Activated CD4-positive, alpha-beta T cell treated with anti-CD3 and anti-CD28 coated beads for 4 hours (primary cell): ENCODE results near the gene EEFSEC.

Experiments
- DNase-seq, 2 donors: peaks; one replicate each; pipeline ENCODE4 v3.0.0-alpha.2; 2020

EEFSEC gene

DNA sequence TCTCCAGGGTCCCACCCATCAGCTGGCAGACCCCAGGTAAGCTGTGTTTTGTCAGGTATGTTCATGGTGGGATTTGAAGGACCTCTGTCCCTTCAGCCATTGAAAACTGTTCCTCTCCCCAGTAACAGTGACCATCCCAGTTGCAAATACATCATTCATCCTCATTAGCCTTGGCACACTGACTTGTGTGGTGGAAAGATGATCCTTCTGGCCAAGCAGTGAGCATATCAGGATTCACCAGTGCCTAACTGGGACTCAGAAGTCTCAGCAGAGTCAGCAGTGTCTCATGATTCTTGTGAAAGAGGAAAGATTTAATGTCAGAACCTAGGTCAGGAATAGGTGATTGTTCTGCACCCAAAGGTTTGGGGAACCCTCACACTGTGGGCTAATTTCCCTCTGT, 223.2 kb downstream of the EEFSEC start:
- no peak for DNase-seq

DNA sequence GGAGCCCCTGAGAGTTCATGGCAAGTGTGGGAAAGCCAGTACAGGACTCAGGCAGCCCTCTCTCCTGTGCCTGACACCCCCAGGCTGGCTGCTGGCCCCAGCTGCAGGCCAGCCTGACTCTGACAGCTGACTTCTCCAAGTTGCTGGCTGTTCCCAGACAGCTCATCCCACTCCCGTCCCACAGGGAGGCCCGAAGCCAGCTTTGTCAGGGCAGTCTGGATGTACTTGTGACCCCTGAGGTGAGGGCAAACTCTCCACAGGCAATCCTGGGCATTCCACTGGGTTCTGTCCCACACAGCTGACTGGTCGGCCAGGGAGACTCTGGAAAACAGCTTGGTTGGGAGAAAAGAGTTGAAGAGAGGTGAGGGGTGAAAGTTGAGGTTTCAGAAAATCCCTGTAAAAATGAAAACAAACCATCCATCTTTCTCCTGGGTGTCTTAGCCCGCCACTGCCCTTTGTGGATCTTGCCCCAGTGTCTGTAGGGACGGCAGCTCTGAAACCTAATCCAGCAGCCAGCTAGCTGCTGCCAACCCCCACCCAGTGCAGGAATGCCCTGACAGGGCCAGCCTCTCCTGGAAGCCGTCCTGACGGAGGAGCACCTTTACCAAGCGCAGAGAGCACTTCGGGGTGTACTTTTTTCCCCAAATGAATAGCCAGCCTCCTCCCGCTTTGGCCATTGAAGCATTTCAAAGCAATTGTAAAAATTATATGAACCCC, 225.5 kb downstream of the EEFSEC start:
- DNase-seq, result no peak

DNA sequence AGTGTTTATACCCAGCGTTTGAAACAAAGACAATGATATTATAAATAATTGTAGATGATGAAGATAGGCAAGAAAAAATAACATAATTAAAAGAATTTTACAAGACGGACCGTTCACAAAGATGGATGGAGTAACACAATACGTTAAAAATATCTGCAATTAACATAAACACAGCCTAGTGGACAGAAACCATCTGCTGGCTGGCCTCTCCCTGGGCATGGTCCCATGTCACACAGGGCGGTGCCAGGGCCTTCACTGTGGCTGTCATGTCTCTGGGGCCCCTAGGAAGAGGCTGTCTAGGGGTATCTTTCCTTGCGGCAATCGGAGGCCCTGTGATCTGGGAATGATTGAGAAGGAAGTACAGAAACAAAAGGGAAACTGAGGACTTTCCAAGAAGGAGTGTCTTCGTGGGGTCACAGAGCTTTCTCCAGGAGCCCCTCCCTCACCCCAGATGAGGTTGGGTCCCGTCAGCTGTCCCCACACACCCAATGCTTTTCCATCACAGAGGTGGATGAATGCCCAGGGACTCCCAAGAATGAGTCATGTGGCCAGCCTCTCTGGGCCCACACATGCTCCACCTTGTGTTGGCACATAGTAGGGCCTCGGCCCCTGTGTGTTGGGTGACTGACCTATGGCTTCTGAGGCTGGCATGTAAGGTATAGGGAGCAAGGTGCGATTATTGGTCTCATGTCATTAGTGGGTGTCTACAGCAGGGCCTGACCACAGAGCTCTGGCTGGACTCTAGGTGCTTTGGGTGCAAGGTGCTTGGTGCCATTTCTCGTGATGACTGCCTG, 226.3 kb downstream of the EEFSEC start:
- no peak for DNase-seq

DNA sequence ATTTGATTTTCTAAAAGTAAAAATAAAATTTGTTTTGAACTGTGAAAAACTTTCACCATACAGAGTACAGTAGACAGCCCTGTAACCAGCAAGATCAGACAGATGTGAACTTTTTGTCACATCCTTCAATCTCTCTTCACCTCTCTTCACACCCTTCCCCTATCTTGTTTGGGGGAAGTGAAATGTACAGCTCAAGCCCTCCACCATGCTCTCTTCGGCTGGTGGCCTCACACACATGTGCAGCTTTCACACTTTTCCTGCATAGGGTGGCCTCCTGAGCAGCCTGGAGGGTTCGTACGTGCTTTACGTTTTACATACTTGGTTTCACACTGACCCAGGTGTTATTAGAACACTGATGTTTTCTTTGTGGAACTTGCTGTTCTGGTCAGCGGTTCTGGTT, 227.0 kb downstream of the EEFSEC start:
- no peak for DNase-seq

DNA sequence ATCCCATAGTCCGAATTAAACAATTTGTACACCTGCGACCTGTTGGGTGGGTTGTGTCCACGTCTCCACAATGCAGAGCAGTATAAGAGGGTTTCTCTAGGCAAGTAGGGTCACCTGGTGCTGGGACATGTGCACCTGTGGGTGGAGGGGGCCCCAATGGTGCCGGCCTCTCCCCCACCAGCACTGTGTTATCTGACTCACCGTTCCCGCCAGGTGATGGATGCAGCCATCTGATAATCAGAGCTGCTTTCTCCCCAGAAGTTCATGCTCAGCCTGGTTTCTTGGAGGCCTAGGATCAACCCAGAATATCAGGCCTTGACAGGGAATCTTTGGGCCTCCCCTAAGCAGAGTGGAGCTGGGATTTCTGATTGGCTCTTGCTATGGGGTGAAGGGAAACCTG, 227.4 kb downstream of the EEFSEC start:
- no peak for DNase-seq

DNA sequence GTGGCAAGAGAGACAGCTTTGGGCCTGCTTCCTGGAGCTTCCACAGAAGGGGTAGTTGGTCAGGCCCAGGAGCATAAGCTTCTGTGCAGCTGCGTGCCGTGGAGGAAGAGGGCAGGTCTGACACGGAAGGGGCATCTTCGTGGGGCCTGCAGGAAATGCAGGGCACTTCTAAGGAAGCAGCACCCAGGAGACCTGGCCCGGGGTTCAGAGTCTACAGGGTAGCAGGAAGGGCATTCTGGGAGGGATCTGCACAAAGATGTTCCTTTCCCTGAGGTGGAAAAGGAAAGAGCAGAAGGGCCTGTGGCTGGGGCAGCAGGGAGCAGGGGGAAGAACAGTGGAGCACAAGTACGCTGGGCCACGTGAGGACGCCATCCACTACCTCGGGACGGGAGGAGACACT, 228.3 kb downstream of the EEFSEC start:
- DNase-seq, result no peak

DNA sequence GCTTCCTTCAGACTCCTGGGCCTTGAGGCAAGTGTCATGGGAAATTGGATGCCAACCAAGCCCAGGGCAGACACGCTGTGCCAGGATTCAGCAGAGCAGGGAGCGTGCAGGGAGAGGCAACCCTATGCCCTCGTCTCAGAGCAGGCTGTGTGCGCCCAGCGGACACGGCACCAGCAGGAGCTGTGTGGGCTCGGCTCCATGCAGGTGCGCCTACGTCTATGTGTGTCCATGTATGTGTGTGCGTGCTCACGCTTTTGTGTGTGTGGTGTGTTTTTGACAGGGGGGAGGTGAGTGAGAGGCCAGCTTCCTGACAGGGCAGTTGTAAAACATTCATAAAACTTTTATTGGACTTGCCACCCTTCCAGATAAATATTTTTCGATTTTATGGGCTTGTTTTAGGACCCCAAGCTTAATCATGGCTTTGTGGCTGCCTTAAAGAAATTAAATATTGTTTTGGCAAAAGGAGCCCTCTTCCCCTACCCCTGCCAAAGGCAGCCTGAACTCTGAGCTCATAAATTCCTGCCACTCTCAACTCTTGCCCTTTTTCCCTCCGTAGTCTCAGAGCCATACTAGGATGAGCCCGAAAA, 229.0 kb downstream of the EEFSEC start:
- no peak for DNase-seq

DNA sequence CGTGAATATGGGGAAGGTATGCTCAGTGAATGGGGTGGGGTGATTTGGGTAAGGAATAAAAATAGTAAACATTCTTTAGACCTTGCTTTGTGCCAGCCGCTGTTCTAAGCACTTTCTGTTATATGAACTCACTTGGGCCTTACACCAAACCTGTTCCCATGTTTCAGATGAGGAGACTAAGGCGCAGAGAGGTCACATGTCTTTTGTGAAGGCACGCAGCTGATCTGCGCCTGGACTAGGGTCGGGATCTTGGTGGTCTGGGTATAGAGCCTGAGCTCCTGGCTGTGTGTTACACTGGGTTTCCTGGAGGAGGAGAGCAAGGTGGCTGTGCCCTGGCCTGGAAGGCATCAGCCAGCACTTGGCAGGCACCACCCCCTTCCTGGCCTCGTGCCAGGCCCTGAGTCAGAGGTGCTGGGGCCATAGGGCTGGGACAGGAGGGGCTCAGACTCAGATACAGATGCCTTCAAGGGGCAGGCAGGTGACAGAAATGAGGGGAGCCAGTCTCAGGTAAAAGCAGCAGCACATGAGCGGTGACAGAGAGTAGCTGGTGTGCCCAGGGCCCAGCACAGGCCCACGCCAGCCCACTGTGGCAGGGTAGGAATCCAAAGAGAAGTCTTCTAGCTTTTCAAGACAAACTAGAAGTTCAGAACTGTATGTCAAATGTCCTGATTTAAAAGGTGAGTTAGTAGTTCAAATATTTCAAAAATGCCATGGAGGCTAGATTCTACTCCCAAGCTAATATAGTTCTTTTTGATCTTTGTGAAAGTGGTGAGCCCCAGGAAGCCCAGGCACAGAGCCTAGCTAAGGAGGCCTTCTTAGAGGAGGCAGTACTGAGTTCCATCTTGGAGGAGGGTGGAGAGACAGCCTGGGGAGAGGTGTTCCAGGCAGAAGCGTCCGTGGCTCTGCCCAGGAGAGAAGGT, 230.3 kb downstream of the EEFSEC start:
- DNase-seq, result peak; percentile 16 to 50

DNA sequence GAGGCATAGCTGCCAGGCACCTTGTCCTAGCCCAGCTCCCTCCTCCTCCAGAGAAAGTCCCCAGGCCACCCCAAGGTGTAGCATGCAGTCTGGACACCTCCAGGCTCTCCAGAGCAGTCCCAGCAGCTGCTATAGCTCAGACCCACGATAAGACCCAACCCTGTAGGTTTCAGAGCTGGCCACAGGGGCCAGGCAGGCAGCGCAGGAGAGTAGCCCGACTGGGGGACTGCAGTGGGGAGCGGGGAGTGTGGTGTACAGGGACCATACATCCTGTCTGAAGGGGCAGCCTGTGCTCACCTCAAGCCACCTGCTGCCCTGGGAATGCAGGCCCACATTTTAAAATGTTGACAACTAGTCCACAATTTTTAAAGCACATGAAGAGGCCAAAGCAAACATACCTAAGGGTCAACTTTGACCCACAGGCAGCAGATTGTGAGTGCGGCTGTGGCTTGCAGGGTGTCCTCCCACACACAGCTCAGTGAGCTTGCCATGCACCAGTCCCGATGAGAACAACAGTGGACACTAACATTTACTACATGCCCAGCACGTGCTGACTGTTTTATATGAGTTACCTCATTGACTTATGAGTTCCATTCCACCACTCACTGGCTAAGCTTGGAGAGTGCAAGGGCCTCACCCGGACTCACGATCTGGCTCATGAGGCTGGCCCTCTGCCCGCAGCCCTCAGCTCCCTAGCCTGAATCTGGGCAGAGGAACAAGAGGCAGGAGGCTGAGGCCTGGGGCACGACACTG, 232.0 kb downstream of the EEFSEC start:
- DNase-seq, result no peak

DNA sequence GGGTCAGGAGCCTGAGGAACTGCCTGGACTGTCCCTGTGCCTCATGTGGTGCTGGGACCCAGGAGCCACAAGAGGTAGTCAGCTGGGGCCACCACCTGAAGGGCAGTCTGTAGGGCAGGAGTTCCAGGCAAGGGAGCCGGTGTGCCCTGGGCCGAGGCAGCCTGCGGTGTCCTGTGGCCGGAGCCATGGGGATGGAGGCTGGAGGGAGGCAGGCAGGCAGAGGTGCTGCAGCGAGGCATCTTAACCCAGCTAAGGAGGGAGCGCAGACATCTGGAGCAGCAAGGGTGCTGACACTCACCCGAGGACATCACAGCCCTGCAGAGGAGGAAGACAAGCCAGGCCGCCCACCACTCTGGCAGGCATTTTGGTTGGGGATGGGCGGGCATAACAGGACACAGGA, 235.7 kb downstream of the EEFSEC start:
- DNase-seq, result no peak

DNA sequence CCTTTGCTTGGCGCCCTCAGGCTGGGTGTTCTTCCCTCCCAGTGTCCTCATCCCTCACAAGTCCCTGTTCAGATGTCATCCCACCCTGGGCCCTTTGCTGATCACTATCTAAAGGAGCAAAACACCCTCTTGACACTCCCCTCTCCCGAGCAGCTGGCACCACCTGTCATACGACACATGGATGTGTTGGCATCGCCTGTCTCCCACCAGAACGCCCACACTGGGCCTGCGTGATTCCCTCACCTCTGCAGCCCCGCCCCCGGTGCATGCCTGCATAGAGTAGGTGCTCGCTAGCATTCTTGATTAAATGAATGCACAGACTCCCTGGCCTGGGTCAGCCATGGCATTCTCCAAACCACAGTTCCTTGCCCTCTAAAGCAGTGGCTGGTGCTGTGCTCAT, 237.6 kb downstream of the EEFSEC start:
- DNase-seq, result no peak

DNA sequence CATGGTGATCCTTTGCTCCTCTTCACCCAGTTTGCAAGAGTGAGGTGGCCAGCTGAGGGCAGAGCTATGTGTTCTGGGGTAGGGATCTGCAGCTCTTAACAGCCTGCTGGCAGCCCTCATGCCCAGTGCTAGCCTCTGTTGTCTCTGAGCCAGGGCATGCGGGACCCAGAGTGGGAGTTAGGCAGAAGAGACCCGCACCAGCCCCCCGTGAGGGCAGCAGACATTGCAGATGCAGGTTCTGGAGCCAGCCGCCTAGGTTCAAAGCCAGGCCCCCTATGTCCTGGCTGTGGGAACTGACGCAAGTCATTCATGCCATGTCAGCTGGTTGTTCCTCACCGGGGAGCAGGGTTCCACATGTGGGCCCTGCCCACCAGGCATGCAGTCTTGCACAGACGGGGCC, 238.7 kb downstream of the EEFSEC start:
- DNase-seq, result no peak

DNA sequence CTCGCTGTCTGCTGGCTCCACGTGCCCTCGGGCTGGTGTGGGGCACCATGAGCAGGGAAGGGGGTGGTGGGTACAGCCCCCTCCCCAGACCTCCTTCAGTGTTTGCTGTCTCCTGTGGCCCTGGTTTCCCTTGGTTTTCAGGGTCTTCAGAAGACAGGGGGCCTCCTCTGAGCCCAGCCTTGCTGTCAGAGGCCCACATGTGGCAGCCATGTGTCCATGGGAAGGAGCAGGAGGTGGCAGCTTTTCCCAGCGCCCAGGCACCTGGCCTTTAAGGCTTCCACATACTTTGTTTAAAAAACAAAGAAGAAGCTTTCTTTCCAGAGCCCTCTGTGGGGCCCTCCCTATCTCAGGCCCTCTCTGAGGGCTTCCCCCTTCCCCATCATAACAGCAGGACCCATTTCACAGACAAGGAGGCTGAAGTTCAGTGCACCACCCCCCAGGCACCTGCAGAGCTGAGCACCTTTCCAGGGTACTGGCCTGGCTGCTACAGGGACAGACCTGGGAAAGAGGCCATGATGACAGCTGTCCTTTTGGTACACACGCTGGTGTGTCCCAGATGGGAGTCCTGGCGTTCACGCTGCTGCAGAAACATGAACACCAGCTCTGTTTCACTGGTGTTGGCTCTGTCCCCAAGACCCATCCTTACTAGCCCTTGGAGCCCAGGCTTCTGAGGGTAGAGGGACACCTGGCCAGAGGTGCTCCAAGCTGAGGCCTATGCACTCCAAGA, 239.7 kb downstream of the EEFSEC start:
- no peak for DNase-seq

DNA sequence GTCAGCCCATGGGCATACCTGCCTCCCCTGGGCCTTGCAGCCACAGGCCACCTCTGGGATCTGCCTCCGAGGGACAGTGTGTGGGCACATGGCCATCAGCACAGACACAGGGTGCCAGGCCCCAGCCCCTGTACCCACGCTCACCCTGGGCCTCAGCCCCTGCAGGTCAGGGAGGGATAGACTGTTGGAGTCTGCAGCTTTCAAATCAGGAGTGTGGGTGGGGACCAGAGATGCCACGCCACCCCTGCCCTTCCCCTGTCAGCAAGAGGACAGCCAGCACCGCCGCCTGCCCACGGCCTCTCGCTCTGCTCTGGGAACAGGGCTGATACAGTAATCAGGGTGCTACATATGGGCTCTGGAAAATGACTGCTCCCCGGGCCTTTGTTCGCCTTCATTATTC, 240.8 kb downstream of the EEFSEC start:
- no peak for DNase-seq

DNA sequence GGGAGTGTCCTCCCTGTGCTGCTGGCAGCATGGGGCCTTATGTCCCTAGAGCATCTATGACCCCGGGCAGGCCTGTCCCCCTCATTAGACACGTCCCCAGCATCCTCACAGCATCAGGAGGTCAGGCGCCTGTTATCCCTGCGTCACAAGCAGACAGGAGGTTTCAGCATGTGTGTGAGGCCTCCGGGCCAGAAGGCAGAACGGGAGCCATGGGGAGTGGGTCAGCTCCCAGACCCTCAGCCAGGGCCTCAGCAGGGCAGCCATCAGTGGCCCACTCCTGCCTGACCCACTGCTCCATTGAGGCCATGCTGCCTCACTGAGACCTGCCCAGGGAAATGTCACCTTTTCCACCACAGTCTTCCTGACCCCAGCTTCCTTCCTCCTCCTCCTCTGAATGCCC, 241.8 kb downstream of the EEFSEC start:
- DNase-seq, result no peak

DNA sequence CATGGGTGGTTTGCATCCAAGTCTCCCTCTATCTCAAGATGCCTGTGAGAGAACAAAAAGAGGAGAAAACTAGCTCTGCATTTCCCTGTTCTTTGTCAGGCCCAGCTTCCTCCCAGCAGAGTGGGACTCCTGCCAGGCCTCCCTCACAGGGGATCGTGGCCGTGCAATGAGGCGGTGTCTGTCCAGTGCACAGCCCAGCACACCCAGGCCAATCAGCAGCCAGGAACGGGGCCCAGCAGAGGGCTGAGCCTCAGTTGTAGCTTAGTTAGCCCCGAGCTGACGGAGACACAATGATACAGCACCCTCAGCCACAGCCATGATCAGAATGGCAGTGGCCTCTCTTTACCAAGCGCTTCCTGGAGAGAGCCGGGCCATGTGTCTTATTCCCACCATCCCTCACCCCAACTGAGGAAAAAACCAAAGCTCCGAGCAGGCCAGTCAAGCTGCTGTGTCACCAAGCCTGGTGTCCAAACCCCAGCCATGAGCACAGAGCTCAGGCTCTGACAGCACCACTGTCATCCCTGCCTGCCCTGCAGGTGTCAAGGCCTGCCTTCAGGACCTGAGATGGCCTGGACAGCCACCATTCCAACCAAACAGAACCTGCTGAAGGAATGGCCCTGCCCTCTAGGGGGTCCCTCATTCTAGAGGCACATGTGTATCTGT, 242.3 kb downstream of the EEFSEC start:
- no peak for DNase-seq

DNA sequence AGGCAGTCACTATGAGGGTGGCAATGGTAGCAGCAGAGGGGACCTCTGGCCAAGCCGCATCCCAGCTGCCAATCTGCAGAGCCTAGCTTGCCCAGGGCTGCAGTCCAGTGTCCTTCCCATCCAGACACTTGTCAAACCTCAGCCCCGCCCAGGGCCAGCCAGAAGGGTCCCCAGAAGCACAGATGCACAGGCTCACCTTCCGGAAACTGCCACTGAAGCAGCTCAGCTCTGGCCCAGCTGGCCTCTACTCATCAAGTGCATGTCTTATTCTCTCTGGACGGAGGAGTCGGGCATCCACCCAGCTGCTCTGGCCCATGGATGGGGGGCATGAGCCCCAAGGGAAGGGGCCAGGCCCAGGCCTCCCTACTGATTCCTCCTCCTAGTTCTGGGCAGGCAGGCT, 244.2 kb downstream of the EEFSEC start:
- no peak for DNase-seq

DNA sequence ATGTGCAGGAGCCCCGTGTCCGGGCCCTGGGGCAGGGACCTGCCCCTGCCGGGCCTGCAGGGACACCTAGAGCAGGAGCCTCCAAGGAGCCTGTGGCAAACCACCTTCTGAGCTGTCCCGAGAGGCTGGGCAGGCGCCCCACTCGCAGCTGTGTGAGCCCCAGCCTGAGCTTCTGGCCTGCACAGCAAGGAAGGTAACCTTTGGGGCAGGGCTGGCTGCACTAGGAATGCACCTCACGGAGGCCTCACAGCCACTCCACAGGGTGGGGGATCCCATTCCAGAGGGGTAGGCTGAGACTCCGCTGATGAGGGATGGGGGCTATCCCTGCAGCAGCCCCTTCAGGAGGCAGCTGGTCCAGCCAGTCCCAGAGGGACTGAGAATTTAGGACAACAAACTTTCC, 245.3 kb downstream of the EEFSEC start:
- no peak for DNase-seq

DNA sequence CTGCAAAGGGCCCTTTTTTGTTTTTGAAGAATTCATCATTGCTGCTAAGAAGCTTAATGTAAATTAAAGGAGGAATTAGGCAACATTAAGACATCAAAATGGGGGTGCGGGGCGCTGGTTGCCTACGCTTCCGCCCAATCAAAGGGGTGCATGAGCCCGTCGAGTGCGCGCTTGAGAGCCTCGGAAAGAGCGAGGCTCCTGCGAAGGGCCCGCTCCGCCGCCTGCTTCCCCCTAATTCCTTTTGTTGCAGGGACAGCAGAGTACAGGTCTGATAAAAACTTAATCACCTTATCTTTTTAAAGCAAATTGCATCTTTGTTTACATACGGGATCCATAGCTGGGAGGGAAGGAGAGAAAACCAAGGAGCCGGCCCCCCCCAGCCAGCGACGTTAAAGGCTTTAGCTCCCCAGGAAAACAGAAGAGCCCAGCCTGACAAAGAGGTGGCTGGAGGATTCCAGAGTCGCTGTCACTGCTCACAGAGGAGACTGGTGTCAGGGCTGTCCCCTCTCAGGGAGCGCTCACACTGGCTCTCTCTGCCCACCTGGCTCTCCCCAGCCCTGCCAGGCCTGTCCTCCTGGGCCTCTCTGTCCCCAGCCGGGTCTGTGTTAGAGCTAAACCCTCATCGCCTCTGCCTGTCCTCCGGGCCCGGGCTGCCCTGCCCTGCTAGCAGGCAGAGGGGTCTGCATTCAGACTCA, 246.1 kb downstream of the EEFSEC start:
- DNase-seq, result no peak

DNA sequence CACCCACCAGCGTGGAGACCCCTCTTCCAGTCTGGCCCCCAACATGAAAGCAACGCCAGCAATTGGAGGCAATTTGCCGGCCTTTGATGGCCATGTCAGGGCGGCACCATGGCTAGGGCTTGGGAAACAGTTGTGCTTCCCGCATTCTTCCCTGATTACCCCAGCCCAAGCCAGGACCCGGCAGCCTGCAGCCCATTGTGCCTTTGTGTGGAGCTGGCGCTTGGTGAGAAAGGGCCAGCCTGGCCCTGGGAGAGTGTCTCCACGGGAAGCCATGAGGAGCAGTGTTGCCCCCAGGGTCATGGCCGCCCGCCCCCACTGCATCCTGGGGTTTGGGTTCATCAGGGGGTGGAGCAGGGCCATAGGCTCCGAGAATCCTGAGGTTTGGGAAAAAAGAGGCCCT, 247.4 kb downstream of the EEFSEC start:
- DNase-seq, result no peak

DNA sequence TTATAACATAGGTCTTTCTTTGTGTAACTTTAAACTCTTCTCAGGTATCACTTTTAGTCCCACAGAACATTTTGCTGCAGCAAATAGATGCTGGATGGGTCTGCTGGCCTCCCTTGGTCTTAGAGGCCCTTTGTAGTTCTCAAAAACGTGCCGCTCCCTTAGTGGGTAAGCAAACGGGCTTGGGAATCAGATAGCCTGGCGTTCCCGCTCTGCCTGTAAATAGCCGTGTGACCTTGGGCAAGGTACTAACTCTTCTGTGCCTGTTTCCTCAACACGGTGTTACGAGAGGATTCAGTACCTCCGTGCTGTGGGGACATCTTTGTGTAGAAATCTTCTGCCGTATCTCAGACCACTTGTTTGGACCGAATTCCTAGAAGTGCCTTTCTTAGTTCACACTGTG, 249.0 kb downstream of the EEFSEC start:
- DNase-seq, result no peak
